ENCODE measurements around the gene STXBP4.

STXBP4 gene

DNA sequence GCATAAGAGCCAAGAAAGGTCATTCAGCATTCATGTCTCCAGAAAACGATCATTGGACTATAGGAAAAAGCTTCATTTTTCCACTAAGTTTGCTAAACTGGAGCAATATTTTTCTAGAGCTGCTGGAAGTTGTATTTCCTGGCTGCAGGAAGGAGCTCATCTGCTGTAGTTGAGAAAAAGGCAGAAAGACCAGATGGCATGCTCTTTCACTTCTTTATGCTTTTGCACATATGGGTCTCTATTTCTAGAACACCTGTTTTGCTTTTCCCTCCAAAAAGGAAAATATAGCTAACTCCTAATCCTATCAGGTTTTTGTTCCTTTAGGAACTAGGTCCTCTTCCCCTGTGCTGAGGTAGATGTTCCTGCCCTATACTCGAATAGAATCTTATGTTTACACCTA, 234.3 kb downstream of the STXBP4 start:
- H3K4me3 ChIP-seq (ENCODE audit: low read length): no peak overlapping the region
- no peak for TF ChIP-seq CTCF (IDR thresholded peaks at IDR 0.05; ENCODE audit: insufficient read depth, low read depth, low read length, missing control alignments)
- no peak for DNase-seq (ENCODE audit: low read depth)

GRCh38 chr17:55208078-55208812, 239.7 kb downstream of the STXBP4 start:
- H3K4me3 ChIP-seq (ENCODE audit: low read length): no peak overlapping the region
- DNase-seq (ENCODE audit: low read depth): no peak
- no peak for TF ChIP-seq CTCF (IDR thresholded peaks at IDR 0.05; ENCODE audit: insufficient read depth, low read depth, low read length, missing control alignments)

GRCh38 chr17:55210292-55210691, 241.7 kb downstream of the STXBP4 start:
- TF ChIP-seq CTCF (IDR thresholded peaks at IDR 0.05; ENCODE audit: insufficient read depth, low read depth, low read length, missing control alignments): no peak

DNA sequence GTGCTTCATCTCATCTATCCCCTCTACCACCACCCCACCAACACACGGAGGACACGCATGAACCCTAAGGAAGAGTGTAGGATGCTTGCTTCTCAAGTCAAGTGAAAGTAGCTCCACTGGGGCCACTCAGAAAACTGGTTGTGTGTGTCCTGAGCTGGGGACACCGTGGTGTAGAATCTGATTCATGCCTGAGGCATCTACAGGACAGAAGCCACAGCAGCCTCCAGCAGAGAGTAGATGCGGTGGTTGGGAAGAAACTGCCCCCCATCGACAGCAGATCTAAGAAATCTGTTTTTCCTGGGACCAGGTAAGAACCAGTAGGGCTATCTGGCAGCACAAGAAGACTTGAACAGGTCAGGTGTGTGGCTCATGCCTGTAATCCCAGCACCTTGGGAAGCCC, 244.3 kb downstream of the STXBP4 start:
- no peak for DNase-seq (ENCODE audit: low read depth)
- no peak overlapping the region for H3K4me3 ChIP-seq (ENCODE audit: low read length)
- TF ChIP-seq CTCF (IDR thresholded peaks at IDR 0.05; ENCODE audit: insufficient read depth, low read depth, low read length, missing control alignments): no peak

More at GRCh38 chr17:55210292-55210691, 241.7 kb downstream of the STXBP4 start:
- H3K4me3 ChIP-seq (ENCODE audit: low read length): no peak overlapping the region
- DNase-seq (ENCODE audit: low read depth): no peak

GRCh38 chr17:55215711-55216110, 247.1 kb downstream of the STXBP4 start:
- H3K4me3 ChIP-seq (ENCODE audit: low read length): no peak overlapping the region
- no peak for DNase-seq (ENCODE audit: low read depth)
- no peak for TF ChIP-seq CTCF (IDR thresholded peaks at IDR 0.05; ENCODE audit: insufficient read depth, low read depth, low read length, missing control alignments)

DNA sequence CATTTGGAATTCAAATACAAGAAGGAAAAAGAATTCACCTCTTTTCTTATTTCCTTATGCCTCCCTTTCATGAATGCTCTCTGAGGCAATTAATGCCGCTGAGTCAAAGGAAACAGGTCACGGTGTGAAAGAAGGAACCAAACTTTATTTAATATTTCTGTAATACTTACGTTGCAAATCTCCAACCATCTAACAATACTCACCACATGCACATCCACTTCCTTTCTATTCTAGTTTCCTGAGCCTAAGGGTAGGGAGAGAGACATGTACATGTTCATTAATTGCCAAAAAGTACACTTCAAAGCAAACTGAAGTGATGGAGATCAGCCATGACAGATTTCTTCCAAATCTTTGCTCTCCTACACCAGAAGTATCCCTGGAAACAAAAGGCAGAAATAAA, 248.3 kb downstream of the STXBP4 start:
- DNase-seq (ENCODE audit: low read depth): no peak
- no peak overlapping the region for H3K4me3 ChIP-seq (ENCODE audit: low read length)
- TF ChIP-seq CTCF (IDR thresholded peaks at IDR 0.05; ENCODE audit: insufficient read depth, low read depth, low read length, missing control alignments): no peak

GRCh38 chr17:55219459-55219858, 250.9 kb downstream of the STXBP4 start:
- no peak for TF ChIP-seq CTCF (IDR thresholded peaks at IDR 0.05; ENCODE audit: insufficient read depth, low read depth, low read length, missing control alignments)
- H3K4me3 ChIP-seq (ENCODE audit: low read length): no peak overlapping the region

More at GRCh38 chr17:55219459-55219858, 250.9 kb downstream of the STXBP4 start:
- no peak for DNase-seq (ENCODE audit: low read depth)

Data from epithelial cell of esophagus (primary cell).